ENCODE results near the gene GTF2F2. TPM values are rescaled to one million over a fixed set of nuclear protein-coding genes. Genes with fewer than 3 reads are reported as not detected.

The GTF2F2 gene
- total and polyA plus RNA-seq, 2 donors (not counting 1 experiment from before 2014, with no cell fraction given): 5.9 to 19.6 TPM

DNA sequence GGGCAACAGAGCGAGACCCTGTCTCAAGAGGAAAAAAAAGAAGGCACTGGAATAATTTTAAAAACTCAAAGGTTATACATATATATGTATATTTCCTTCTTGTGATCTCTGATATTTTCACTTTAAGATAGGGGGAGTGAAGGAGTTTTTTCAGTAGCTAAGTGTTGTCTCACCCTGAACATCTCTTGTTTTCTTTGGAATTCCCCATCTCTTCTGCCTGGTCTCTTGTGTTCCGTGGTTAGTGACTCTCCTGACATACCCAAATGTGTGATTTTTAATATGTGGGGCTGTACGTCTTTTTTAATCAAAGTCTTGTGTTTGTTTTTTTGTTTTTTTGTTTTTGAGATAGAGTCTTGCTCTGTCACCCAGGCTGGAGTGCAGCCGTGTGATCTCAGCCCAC, 95.9 kb downstream of the GTF2F2 start:
- no peak overlapping the region for H3K27ac ChIP-seq (ENCODE audit: low read length in 2 of 2)
- H3K4me1 ChIP-seq (ENCODE audit: control insufficient read depth in 2 of 2, insufficient read depth in 2 of 2, low read length in 2 of 2): no peaks in the 10 kb centered on the region
- H3K9ac ChIP-seq (ENCODE audit: low read length): no peak overlapping the region
- TF ChIP-seq CTCF (IDR thresholded peaks at IDR 0.05) (no peak), EZH2 (IDR thresholded peaks at IDR 0.05; ENCODE audit: borderline replicate concordance, insufficient read depth, low read depth, low read length, poor library complexity, severe bottlenecking) (no peak)
- POLR2A ChIA-PET: no interaction called here
- Mint-ChIP-seq H3K4me3 (no peak overlapping the region), H3K27me3 (no peaks in the 10 kb centered on the region), H3K9me3 (ENCODE audit: insufficient read depth) (no peaks in the 10 kb centered on the region), H3K27ac (no peak overlapping the region), H3K4me1 (peaks cover 10% of the 10 kb centered on the region)
- H3K27me3 ChIP-seq (replicated peaks in 1 of 4; ENCODE audit: control extremely low read depth in 1 of 4, control insufficient read depth in 3 of 4, insufficient read depth in 4 of 4, low read length in 3 of 4): no peaks in the 10 kb centered on the region
- CTCF ChIA-PET: no interaction called here
- H3K4me2 ChIP-seq (replicated peaks; ENCODE audit: low read depth, low read length, poor library complexity, severe bottlenecking): no peak overlapping the region
- H4K20me1 ChIP-seq (ENCODE audit: control insufficient read depth, insufficient read depth, low read length, poor library complexity, severe bottlenecking): no peaks in the 10 kb centered on the region
- H3K79me2 ChIP-seq (ENCODE audit: control insufficient read depth, insufficient read depth, low read length): peaks cover 8% of the 10 kb centered on the region
- no peaks in the 10 kb centered on the region for H3K9me3 ChIP-seq (ENCODE audit: control extremely low read depth in 1 of 3, control insufficient read depth in 2 of 3, insufficient read depth in 1 of 3, low read length in 2 of 3)
- no peak overlapping the region for H3K4me3 ChIP-seq (ENCODE audit: control extremely low read depth in 1 of 5, extremely low read depth in 1 of 5, insufficient read depth in 1 of 5, low read depth in 2 of 5, low read length in 4 of 5)
- no peak overlapping the region for H2AFZ ChIP-seq (ENCODE audit: insufficient read depth, low read depth, low read length, poor library complexity, severe bottlenecking)
- 91% methylated on average over 3 of the region's 4 CpGs for WGBS (ENCODE audit: insufficient coverage)
- H3K36me3 ChIP-seq (replicated peaks in 1 of 2; ENCODE audit: control extremely low read depth in 1 of 2, control insufficient read depth in 1 of 2, extremely low read depth in 1 of 2, insufficient read depth in 2 of 2, low read length in 1 of 2): peaks cover 0 to 5% of the 10 kb centered on the region in 2 experiments
- ATAC-seq (ENCODE audit: low read depth) (no peak), DNase-seq (no peak)
- intact Hi-C loops (cut with micrococcal nuclease): no loop called here

- H3K4me1 ChIP-seq (ENCODE audit: control insufficient read depth in 2 of 2, insufficient read depth in 2 of 2, low read length in 2 of 2): no peaks in the 10 kb centered on the region
- H3K4me1 Mint-ChIP-seq: peaks cover 10% of the 10 kb centered on the region
- H3K9ac ChIP-seq (ENCODE audit: low read length): no peak overlapping the region
- intact Hi-C loops (cut with micrococcal nuclease): no loop called here
- peaks cover 12% of the 10 kb centered on the region for H3K79me2 ChIP-seq (ENCODE audit: control insufficient read depth, insufficient read depth, low read length)
- POLR2A ChIA-PET: no interaction called here
- WGBS (ENCODE audit: insufficient coverage): 83% methylated on average over 1 of the region's 1 CpG
- no peak overlapping the region for H3K4me3 ChIP-seq (ENCODE audit: control extremely low read depth in 1 of 5, extremely low read depth in 1 of 5, insufficient read depth in 1 of 5, low read depth in 2 of 5, low read length in 4 of 5)
- DNase-seq (no peak), ATAC-seq (ENCODE audit: low read depth) (no peak)
- H2AFZ ChIP-seq (ENCODE audit: insufficient read depth, low read depth, low read length, poor library complexity, severe bottlenecking): no peak overlapping the region
- H3K9me3 ChIP-seq (ENCODE audit: control extremely low read depth in 1 of 3, control insufficient read depth in 2 of 3, insufficient read depth in 1 of 3, low read length in 2 of 3): no peaks in the 10 kb centered on the region
- no peaks in the 10 kb centered on the region for H3K36me3 ChIP-seq (replicated peaks in 1 of 2; ENCODE audit: control extremely low read depth in 1 of 2, control insufficient read depth in 1 of 2, extremely low read depth in 1 of 2, insufficient read depth in 2 of 2, low read length in 1 of 2)
- H3K4me3 Mint-ChIP-seq: no peak overlapping the region
- no peaks in the 10 kb centered on the region for H3K27me3 Mint-ChIP-seq
- H3K9me3 Mint-ChIP-seq (ENCODE audit: insufficient read depth): no peaks in the 10 kb centered on the region
- no peak overlapping the region for H3K27ac Mint-ChIP-seq
- no peak overlapping the region for H3K27ac ChIP-seq (ENCODE audit: low read length in 2 of 2)
- no peaks in the 10 kb centered on the region for H3K27me3 ChIP-seq (replicated peaks in 1 of 4; ENCODE audit: control extremely low read depth in 1 of 4, control insufficient read depth in 3 of 4, insufficient read depth in 4 of 4, low read length in 3 of 4)
- no peak overlapping the region for H3K4me2 ChIP-seq (replicated peaks; ENCODE audit: low read depth, low read length, poor library complexity, severe bottlenecking)
- TF ChIP-seq CTCF (IDR thresholded peaks at IDR 0.05) (no peak), EZH2 (IDR thresholded peaks at IDR 0.05; ENCODE audit: borderline replicate concordance, insufficient read depth, low read depth, low read length, poor library complexity, severe bottlenecking) (no peak)
- CTCF ChIA-PET: no interaction called here
- no peaks in the 10 kb centered on the region for H4K20me1 ChIP-seq (ENCODE audit: control insufficient read depth, insufficient read depth, low read length, poor library complexity, severe bottlenecking)
Measured at GRCh38 chr13:45218689-45219088, 98.4 kb downstream of the GTF2F2 start.
